Vagina (tissue), 2 donors: Measurements from ENCODE around the gene DKK3. TPM values are rescaled to one million over a fixed set of nuclear protein-coding genes. Genes with fewer than 3 reads are reported as not detected.

Experiments
- DNase-seq, 2 donors: peaks; one replicate each; pipeline ENCODE4 v3.0.0-alpha.2; 2017; ENCODE audit errors: extremely low spot score in 2 of 2
- H3K27ac ChIP-seq: fragments of 200-600 bp; sonication (generic); one replicate; pipeline ENCODE4 v1.5.1; 2019
- H3K27me3 ChIP-seq: fragments of 200-600 bp; sonication (generic); one replicate; pipeline ENCODE4 v1.5.1; 2019
- H3K36me3 ChIP-seq, 2 donors: fragments of 200-600 bp; sonication (generic); one replicate each; pipeline ENCODE4 v1.5.1; 2017 to 2019
- H3K4me1 ChIP-seq: fragments of 200-600 bp; sonication (generic); one replicate; pipeline ENCODE4 v1.5.1; 2019
- H3K4me3 ChIP-seq, 2 donors: fragments of 200-600 bp; sonication (generic); 1 replicate in 1 of 2; 2 replicates in 1 of 2; pipeline ENCODE4 v1.5.1; 2016 to 2019
- H3K9me3 ChIP-seq: fragments of 200-600 bp; sonication (generic); one replicate; pipeline ENCODE4 v1.5.1; 2019
- POLR2A ChIP-seq, 2 donors: fragments of 450-650 bp; IDR thresholded peaks; one replicate each; pipeline ENCODE4 v1.6.1; 2017; ENCODE audit warnings: antibody characterized with exemption in 2 of 2, mild to moderate bottlenecking in 2 of 2, moderate library complexity in 2 of 2
- POLR2AphosphoS5 ChIP-seq, 2 donors: sonication (generic); formaldehyde crosslinking; IDR thresholded peaks; one replicate each; pipeline ENCODE4 v1.9.0; 2017; ENCODE audit warnings: antibody characterized with exemption in 2 of 2, mild to moderate bottlenecking in 2 of 2, low read depth in 1 of 2; ENCODE audit not compliant: insufficient read depth in 1 of 2
- intact Hi-C: fragments of 100-400 bp; cut with DNase I; formaldehyde crosslinking; loops from one replicate; pipeline ENCODE4 v1.15.1; 2023
- total RNA-seq: library from RNA; depleted of rRNA; stranded (reverse); fragments of >200 nt; gene quantifications from one replicate; pipeline ENCODE4 v1.2.3, GENCODE V29; 2016
- TF ChIP-seq, protein P1 (sequence below), 3 experiments: fragments of 450-650 bp in 2 of 3; fragments of 200-600 bp in 1 of 3; sonication (generic) in 1 of 3; IDR thresholded peaks; one replicate each; pipeline ENCODE4 v1.5.1; 2017 to 2019; ENCODE audit warnings: antibody characterized with exemption in 3 of 3, mild to moderate bottlenecking in 2 of 3, moderate library complexity in 2 of 3

DKK3 gene
- total RNA-seq, 1 donor from 2014 or later, result 110 TPM

DNA sequence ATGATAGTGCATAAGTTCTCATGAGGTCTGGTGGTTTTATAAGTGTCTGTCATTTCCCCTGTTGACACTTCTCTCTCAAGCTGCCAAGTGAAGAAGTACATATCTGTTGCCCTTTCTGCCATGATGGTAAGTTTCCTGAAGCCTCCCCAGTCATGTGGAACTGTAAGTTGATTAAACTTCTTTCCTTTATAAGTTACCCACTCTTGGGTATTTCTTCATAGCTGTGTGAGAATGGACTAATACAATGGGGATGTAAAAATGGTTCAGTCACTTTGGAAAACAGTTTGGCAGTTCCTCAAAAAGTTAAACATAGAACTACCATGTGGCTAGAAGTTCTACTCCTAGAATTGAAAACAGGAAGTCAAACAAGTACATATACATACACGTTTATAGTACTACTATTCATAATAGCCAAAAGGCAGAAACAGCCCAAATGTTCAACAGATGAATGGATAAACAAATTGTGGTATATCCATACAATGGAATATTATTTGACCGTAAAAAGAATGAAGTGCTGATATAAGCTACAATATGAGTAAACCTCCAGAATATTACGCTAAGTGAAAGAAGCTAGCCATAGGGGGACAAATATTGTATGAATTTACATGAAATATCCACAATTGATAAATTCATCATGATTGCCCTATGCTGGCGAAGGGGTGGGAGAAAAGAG is 16.0 kb upstream of the DKK3 start:
- Histone ChIP-seq H3K4me3 (no peak overlapping the region), H3K27ac (no peak overlapping the region), H3K36me3 (no peaks in the 10 kb centered on the region), H3K9me3 (no peaks in the 10 kb centered on the region), H3K27me3 (no peaks in the 10 kb centered on the region), H3K4me1 (no peaks in the 10 kb centered on the region)
- TF ChIP-seq, protein P1, sequence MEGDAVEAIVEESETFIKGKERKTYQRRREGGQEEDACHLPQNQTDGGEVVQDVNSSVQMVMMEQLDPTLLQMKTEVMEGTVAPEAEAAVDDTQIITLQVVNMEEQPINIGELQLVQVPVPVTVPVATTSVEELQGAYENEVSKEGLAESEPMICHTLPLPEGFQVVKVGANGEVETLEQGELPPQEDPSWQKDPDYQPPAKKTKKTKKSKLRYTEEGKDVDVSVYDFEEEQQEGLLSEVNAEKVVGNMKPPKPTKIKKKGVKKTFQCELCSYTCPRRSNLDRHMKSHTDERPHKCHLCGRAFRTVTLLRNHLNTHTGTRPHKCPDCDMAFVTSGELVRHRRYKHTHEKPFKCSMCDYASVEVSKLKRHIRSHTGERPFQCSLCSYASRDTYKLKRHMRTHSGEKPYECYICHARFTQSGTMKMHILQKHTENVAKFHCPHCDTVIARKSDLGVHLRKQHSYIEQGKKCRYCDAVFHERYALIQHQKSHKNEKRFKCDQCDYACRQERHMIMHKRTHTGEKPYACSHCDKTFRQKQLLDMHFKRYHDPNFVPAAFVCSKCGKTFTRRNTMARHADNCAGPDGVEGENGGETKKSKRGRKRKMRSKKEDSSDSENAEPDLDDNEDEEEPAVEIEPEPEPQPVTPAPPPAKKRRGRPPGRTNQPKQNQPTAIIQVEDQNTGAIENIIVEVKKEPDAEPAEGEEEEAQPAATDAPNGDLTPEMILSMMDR (IDR thresholded peaks at IDR 0.05), result no peak
- TF ChIP-seq POLR2A (IDR thresholded peaks at IDR 0.05), result no peak
- TF ChIP-seq POLR2AphosphoS5 (IDR thresholded peaks at IDR 0.05; ENCODE audit: insufficient read depth in 1 of 2, low read depth in 1 of 2), result no peak
- DNase-seq, result no peak
- intact Hi-C loops, result no loop called here

DNA sequence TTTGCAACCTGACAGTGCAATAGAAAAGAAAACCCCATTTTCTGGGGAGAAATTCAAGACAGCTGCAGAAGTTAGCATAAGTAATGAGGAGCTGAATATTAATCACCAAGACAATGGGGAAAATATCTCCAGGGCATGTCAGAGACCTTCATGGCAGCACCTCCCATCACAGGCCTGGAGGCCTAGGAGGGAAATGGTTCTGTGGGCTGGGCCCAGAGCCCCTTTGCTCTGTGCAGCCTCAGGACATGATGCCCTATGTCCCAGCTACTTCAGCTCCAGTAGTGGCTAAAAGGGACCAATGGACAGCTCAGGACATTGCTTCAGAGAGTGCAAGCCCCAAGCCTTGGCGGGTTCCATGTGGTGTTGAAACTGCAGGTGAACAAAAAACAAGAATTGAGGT is 14.6 kb upstream of the DKK3 start:
- Histone ChIP-seq H3K36me3 (no peaks in the 10 kb centered on the region), H3K27ac (no peak overlapping the region), H3K27me3 (no peaks in the 10 kb centered on the region), H3K9me3 (no peaks in the 10 kb centered on the region), H3K4me3 (no peak overlapping the region), H3K4me1 (no peaks in the 10 kb centered on the region)
- intact Hi-C loops, result no loop called here
- DNase-seq, result no peak
- TF ChIP-seq, protein P1 (IDR thresholded peaks at IDR 0.05), result no peak
- TF ChIP-seq POLR2A (IDR thresholded peaks at IDR 0.05) (no peak), POLR2AphosphoS5 (IDR thresholded peaks at IDR 0.05; ENCODE audit: insufficient read depth in 1 of 2, low read depth in 1 of 2) (no peak)

DNA sequence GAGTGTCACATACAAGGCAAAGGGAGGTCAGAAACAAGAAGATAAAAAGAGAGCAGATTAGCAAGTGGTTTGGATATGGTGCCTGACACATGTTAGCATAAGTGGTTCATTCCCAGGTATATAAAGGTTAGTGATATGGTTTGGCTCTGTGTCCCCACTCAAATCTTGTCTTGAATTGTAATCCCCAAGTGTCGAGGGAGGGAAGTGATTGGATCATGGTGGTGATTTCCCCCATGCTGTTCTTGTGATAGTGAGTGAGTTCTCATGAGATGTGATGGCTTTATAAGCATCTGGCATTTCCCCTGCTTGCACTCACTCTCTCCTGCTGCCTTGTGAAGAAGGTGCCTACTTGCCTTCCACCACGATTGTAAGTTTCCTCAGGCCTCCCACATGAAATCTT is 12.1 kb upstream of the DKK3 start:
- Histone ChIP-seq H3K4me1 (no peaks in the 10 kb centered on the region), H3K27ac (no peak overlapping the region), H3K27me3 (no peaks in the 10 kb centered on the region), H3K36me3 (no peaks in the 10 kb centered on the region), H3K4me3 (no peak overlapping the region), H3K9me3 (no peaks in the 10 kb centered on the region)
- TF ChIP-seq, protein P1 (IDR thresholded peaks at IDR 0.05), result no peak
- TF ChIP-seq POLR2A (IDR thresholded peaks at IDR 0.05), result no peak
- TF ChIP-seq POLR2AphosphoS5 (IDR thresholded peaks at IDR 0.05; ENCODE audit: insufficient read depth in 1 of 2, low read depth in 1 of 2), result no peak
- no peak for DNase-seq
- intact Hi-C loops, result no loop called here

DNA sequence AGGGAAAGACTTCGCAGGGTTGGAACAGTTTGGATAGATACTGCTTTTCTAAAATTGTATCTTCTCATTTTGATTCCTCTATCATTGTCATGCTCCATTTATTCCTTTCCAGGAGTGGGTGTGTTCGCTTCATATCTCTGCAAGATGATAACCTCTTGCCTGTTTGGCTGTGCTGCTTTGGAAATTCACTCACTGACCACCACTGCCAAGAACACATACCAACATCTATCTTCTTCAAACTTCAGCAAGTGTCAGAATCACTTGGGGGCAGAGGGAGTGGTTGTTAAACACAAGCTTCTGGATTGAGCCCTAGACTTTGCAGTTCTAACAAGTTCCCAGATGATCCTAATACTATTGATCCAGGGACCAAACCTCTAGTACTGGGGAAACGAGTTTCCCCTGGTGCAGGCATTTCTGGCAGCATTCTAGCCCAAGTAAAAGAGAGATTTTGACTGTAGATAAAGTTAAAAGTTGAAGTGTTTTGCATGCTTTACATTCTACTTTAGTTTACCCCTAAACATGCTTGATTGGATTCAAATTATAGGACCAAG is 11.5 kb upstream of the DKK3 start:
- DNase-seq, result no peak
- no peaks in the 10 kb centered on the region for H3K9me3 ChIP-seq
- intact Hi-C loops, result no loop called here
- H3K27ac ChIP-seq, result no peak overlapping the region
- no peaks in the 10 kb centered on the region for H3K4me1 ChIP-seq
- TF ChIP-seq, protein P1 (IDR thresholded peaks at IDR 0.05), result no peak
- TF ChIP-seq POLR2A (IDR thresholded peaks at IDR 0.05), result no peak
- no peak for TF ChIP-seq POLR2AphosphoS5 (IDR thresholded peaks at IDR 0.05; ENCODE audit: insufficient read depth in 1 of 2, low read depth in 1 of 2)
- H3K27me3 ChIP-seq, result no peaks in the 10 kb centered on the region
- no peaks in the 10 kb centered on the region for H3K36me3 ChIP-seq
- H3K4me3 ChIP-seq, result no peak overlapping the region

DNA sequence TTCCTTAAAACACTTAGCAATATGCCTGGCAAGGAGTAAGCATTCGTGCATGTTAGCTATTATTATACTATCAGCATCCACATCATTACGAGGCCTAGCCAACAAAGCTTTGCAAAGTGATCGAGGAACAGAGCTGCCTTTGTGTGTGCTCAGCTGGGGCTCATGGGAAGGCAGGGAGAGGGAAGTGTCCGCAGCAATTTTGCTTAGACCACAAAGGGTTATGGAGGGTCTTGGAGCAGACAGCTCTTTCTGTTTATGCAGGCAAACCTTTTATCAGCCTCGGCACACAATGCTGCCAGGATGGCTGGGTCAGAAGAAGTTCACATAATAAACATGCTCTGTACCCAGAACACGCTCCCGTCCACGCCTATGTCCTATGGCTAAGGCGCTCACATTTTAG is 10.9 kb upstream of the DKK3 start:
- Histone ChIP-seq H3K36me3 (no peaks in the 10 kb centered on the region), H3K4me3 (no peak overlapping the region), H3K27me3 (no peaks in the 10 kb centered on the region), H3K4me1 (no peaks in the 10 kb centered on the region), H3K27ac (no peak overlapping the region), H3K9me3 (no peaks in the 10 kb centered on the region)
- no peak for DNase-seq
- intact Hi-C loops, result no loop called here
- TF ChIP-seq POLR2A (IDR thresholded peaks at IDR 0.05), result no peak
- TF ChIP-seq, protein P1 (IDR thresholded peaks at IDR 0.05), result no peak
- no peak for TF ChIP-seq POLR2AphosphoS5 (IDR thresholded peaks at IDR 0.05; ENCODE audit: insufficient read depth in 1 of 2, low read depth in 1 of 2)
